HepG2 (cell line): ENCODE measurements around the gene CTBP1. TPM values are rescaled to one million over a fixed set of nuclear protein-coding genes. Genes with fewer than 3 reads are reported as not detected.

ENCODE experiments used
- ATAC-seq: fragments of 200-7000 bp; cut with Tn5 transposase; 3 replicates; pipeline ENCODE4 v1.9.1; 2020; ENCODE audit warnings: mild to moderate bottlenecking, moderate library complexity
- BruUV-seq: library from RNA; stranded (reverse); fragments of 400-500 nt; replicated peaks from 2 replicates; lab custom pipeline; 2021; lab: Mats Ljungman, UMichigan
- CTCF ChIA-PET: fragments of 300-600 bp; formaldehyde crosslinking; extraction: SDS; loops from one replicate; lab custom pipeline; 2021; ENCODE audit warnings: low total read pairs, inconsistent platforms, low intra/inter-chr PET ratio; lab: Yijun Ruan, JAX
- POLR2A ChIA-PET: fragments of 350-600 bp; sonication (Branson Sonifier 250); formaldehyde crosslinking; loops from one replicate; lab custom pipeline; 2020; ENCODE audit warnings: antibody characterized with exemption, inconsistent platforms; lab: Yijun Ruan, JAX
- DNase-seq: peaks from one replicate; pipeline ENCODE4 v3.0.0-alpha.2; 2015; ENCODE audit warnings: low spot score
- FAIRE-seq: peaks from 3 replicates; lab custom pipeline; 2011; peaks lifted over from hg19 to GRCh38; lab: Jason Lieb, UNC
- H2AFZ ChIP-seq: one replicate; pipeline ENCODE4 v1.6.1; 2011; ENCODE audit warnings: low read length, inconsistent platforms
- H3K27ac ChIP-seq: fragments of 300-600 bp; 3 replicates; pipeline ENCODE4 v1.8.0; 2011; ENCODE audit warnings: mixed run types, mild to moderate bottlenecking, mixed read lengths, low read length, inconsistent platforms; ENCODE audit not compliant: insufficient read depth; ENCODE audit errors: extremely low read length
- H3K27me3 ChIP-seq, 2 experiments: fragments of 200-600 bp in 1 of 2; 2 replicates in 1 of 2; 3 replicates in 1 of 2; pipeline versions ENCODE4 v1.6.0 to v1.8.0; 2011; ENCODE audit warnings: low read length in 2 of 2, mild to moderate bottlenecking in 2 of 2, moderate library complexity in 2 of 2, inconsistent platforms in 1 of 2; ENCODE audit not compliant: insufficient read depth in 2 of 2, control insufficient read depth in 1 of 2
- H3K36me3 ChIP-seq, 2 experiments: fragments of 200-600 bp in 1 of 2; replicated peaks in 1 of 2; 2 replicates in 1 of 2; 3 replicates in 1 of 2; pipeline versions ENCODE4 v1.5.1 to v1.8.0; 2011; ENCODE audit warnings: low read length in 2 of 2, inconsistent platforms in 1 of 2; ENCODE audit not compliant: insufficient read depth in 2 of 2, control insufficient read depth in 1 of 2
- H3K4me1 ChIP-seq: 2 replicates; pipeline ENCODE4 v1.5.1; 2012; ENCODE audit warnings: low read length, inconsistent platforms; ENCODE audit not compliant: insufficient read depth
- H3K4me2 ChIP-seq: 2 replicates; pipeline ENCODE4 v1.6.0; 2011; ENCODE audit warnings: low read depth, low read length, inconsistent platforms
- H3K4me3 ChIP-seq, 3 experiments: fragments of 200-600 bp in 1 of 3; sonication (generic), shearing (Covaris generic) in 1 of 3; replicated peaks in 1 of 3; 2 replicates each; pipeline ENCODE4 v1.5.1; 2011 to 2016; ENCODE audit warnings: low read length in 3 of 3, inconsistent platforms in 2 of 3, low read depth in 2 of 3, mild to moderate bottlenecking in 2 of 3, control low read depth in 1 of 3, mixed read lengths in 1 of 3; ENCODE audit not compliant: insufficient read depth in 1 of 3
- H3K79me2 ChIP-seq: one replicate; pipeline ENCODE4 v1.6.1; 2011; ENCODE audit warnings: low read length, inconsistent platforms; ENCODE audit not compliant: insufficient read depth
- H3K9ac ChIP-seq: 2 replicates; pipeline ENCODE4 v1.6.0; 2011; ENCODE audit warnings: mild to moderate bottlenecking, low read depth, low read length, inconsistent platforms; ENCODE audit not compliant: insufficient read depth
- H3K9me3 ChIP-seq: 2 replicates; pipeline ENCODE4 v1.5.1; 2012; ENCODE audit warnings: mild to moderate bottlenecking, low read length
- H4K20me1 ChIP-seq: 2 replicates; pipeline ENCODE4 v1.6.0; 2011; ENCODE audit warnings: inconsistent platforms, mild to moderate bottlenecking, low read length, moderate library complexity; ENCODE audit not compliant: insufficient read depth
- GTF2F1 ChIP-seq: fragments of 150-350 bp; IDR thresholded peaks from 2 replicates; pipeline ENCODE4 v1.6.1; 2014; ENCODE audit warnings: low read length
- HOXA7 ChIP-seq: sonication (generic); formaldehyde crosslinking; IDR thresholded peaks from 2 replicates; pipeline ENCODE4 v1.8.1; 2022; ENCODE audit warnings: mild to moderate bottlenecking, missing genetic modification reagents, moderate library complexity
- KAT7 ChIP-seq: IDR thresholded peaks from 2 replicates; pipeline ENCODE4 v1.6.1; 2018; ENCODE audit warnings: borderline replicate concordance, missing compliant biosample characterization
- KMT2B ChIP-seq: IDR thresholded peaks from 2 replicates; pipeline ENCODE4 v1.6.1; 2016; ENCODE audit warnings: missing genetic modification reagents, missing compliant biosample characterization
- MXI1 ChIP-seq: IDR thresholded peaks from 3 replicates; pipeline ENCODE4 v1.6.1; 2012; ENCODE audit warnings: low read depth, low read length, inconsistent platforms, borderline replicate concordance
- MYC ChIP-seq: sonication (generic); formaldehyde crosslinking; IDR thresholded peaks from 2 replicates; pipeline ENCODE4 v1.9.0; 2021; ENCODE audit warnings: missing genetic modification reagents, borderline replicate concordance
- RBM22 ChIP-seq: fragments of 200-400 bp; formaldehyde crosslinking; optimal IDR thresholded peaks from 2 replicates; pipeline ENCODE3; 2017; ENCODE audit warnings: mild to moderate bottlenecking, low read length, moderate library complexity
- ZNF350 ChIP-seq: sonication (generic); formaldehyde crosslinking; IDR thresholded peaks from 2 replicates; pipeline ENCODE4 v1.4.0; 2020; ENCODE audit warnings: mild to moderate bottlenecking, low read depth, missing genetic modification reagents, borderline replicate concordance
- ZNF557 ChIP-seq: sonication (generic); formaldehyde crosslinking; IDR thresholded peaks from 2 replicates; pipeline ENCODE4 v1.4.0; 2020; ENCODE audit warnings: missing genetic modification reagents
- WGBS: methylation state at CpG from one replicate; pipeline ENCODE4 v1.1.6; 2017; ENCODE audit warnings: low lambda C conversion rate; 5-methylcytosine and 5-hydroxymethylcytosine counted together
- in situ Hi-C: cut with HindIII; loops from 2 replicates; pipeline ENCODE4 v1.10.0; 2017; ENCODE audit warnings: low pct_unique_long_range_greater_than_20kb; ENCODE audit not compliant: extremely low pct_ligation_motif_present
- intact Hi-C: fragments of 100-400 bp; cut with micrococcal nuclease; formaldehyde crosslinking; loops from one replicate; pipeline ENCODE4 v1.10.0; 2022; ENCODE audit not compliant: unreplicated experiment
- polyA plus RNA-seq, 8 experiments: library from polyadenylated mRNA; depleted of rRNA in 3 of 8; stranded (reverse) in 7 of 8; unstranded in 1 of 8; fragments of >200 nt; fragmentation: Illumina TruSeq in 4 of 8; extraction: Trizol in 4 of 8; gene quantifications; 2 replicates each; pipeline versions ENCODE4 v1.2.1 to v1.2.3, GENCODE V29; 2011 to 2016; ENCODE audit warnings: low read depth in 4 of 8, missing spikeins in 1 of 8, mixed read lengths in 1 of 8; ENCODE audit not compliant: insufficient read depth in 1 of 8
- total RNA-seq, 5 experiments: library from RNA; depleted of rRNA; stranded (reverse); fragments of >200 nt; fragmentation: Illumina TruSeq; extraction: Trizol; gene quantifications; 2 replicates each; pipeline ENCODE4 v1.2.3, GENCODE V29; 2016; ENCODE audit warnings: low read depth in 1 of 5
- TF ChIP-seq, protein P1 (sequence below): IDR thresholded peaks from 2 replicates; pipeline ENCODE4 v1.6.1; 2016; ENCODE audit warnings: missing compliant biosample characterization, missing genetic modification reagents, borderline replicate concordance
- TF ChIP-seq, protein P2 (sequence below): sonication (generic); formaldehyde crosslinking; IDR thresholded peaks from 2 replicates; pipeline ENCODE4 v1.5.1; 2020; ENCODE audit warnings: mild to moderate bottlenecking, missing genetic modification reagents, moderate library complexity
- TF ChIP-seq, protein P3 (sequence below): sonication (generic); formaldehyde crosslinking; IDR thresholded peaks from 2 replicates; pipeline ENCODE4 v1.5.0; 2020; ENCODE audit warnings: mild to moderate bottlenecking, missing genetic modification reagents
- TF ChIP-seq, protein P4 (sequence below): sonication (generic); formaldehyde crosslinking; IDR thresholded peaks from 2 replicates; pipeline ENCODE4 v1.8.0; 2022; ENCODE audit warnings: mild to moderate bottlenecking, missing genetic modification reagents

The CTBP1 gene
- total and polyA plus RNA-seq, 2 of the 13 experiments (the other 11 are each of a cell fraction or from before 2014, with no cell fraction given): 78.5 to 112 TPM

DNA sequence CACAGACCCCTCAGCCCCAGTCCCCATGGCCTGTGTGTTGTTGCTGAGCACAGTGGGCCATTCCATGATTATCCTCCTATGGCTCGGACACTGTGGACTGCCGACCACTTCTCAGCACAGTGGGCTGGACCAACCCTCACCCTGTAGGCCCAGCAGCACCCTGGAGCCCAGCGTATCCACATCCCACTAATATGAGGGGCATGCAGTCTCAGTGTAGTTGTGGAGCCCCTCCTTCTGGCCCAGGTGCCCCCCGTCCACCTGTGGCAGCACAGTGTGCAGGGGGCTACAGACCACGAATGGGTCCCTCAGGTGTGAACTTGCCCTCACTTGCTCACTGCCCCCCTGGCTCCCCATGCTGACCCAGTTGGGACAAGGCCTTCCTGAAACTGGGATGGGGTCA is 84.5 kb downstream of the CTBP1 start:
- no peak for FAIRE-seq
- Histone ChIP-seq H4K20me1 (no peaks in the 10 kb centered on the region), H3K4me1 (peaks cover 3% of the 10 kb centered on the region; the same call in 1 of the 2 replicates), H3K36me3 (peaks cover 0 to 3% of the 10 kb centered on the region in 2 experiments; a peak in 2 of 5 replicates), H2AFZ (no peak overlapping the region), H3K4me2 (no peak overlapping the region), H3K27me3 (peaks cover 2 to 6% of the 10 kb centered on the region in 2 experiments; a peak in 3 of 5 replicates), H3K9me3 (no peaks in the 10 kb centered on the region), H3K79me2 (no peaks in the 10 kb centered on the region), H3K4me3 (no peak overlapping the region), H3K27ac (no peak overlapping the region), H3K9ac (no peak overlapping the region)
- DNase-seq: no peak
- intact Hi-C loops (no loop called here), in situ Hi-C loops (no loop called here)
- 44% methylated on average over 5 of the region's 5 CpGs for WGBS
- no peak for ATAC-seq
- BruUV-seq: no TSS peak
- ChIA-PET POLR2A (no interaction called here), CTCF (no interaction called here)
- TF ChIP-seq, protein P1, sequence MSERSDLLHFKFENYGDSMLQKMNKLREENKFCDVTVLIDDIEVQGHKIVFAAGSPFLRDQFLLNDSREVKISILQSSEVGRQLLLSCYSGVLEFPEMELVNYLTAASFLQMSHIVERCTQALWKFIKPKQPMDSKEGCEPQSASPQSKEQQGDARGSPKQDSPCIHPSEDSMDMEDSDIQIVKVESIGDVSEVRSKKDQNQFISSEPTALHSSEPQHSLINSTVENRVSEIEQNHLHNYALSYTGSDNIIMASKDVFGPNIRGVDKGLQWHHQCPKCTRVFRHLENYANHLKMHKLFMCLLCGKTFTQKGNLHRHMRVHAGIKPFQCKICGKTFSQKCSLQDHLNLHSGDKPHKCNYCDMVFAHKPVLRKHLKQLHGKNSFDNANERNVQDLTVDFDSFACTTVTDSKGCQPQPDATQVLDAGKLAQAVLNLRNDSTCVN (CRISPR knock-in tag): no peak
- no peak for TF ChIP-seq ZNF350
- no peak for TF ChIP-seq RBM22
- no peak for TF ChIP-seq MXI1
- no peak for TF ChIP-seq HOXA7 (CRISPR knock-in tag)
- TF ChIP-seq, protein P2, sequence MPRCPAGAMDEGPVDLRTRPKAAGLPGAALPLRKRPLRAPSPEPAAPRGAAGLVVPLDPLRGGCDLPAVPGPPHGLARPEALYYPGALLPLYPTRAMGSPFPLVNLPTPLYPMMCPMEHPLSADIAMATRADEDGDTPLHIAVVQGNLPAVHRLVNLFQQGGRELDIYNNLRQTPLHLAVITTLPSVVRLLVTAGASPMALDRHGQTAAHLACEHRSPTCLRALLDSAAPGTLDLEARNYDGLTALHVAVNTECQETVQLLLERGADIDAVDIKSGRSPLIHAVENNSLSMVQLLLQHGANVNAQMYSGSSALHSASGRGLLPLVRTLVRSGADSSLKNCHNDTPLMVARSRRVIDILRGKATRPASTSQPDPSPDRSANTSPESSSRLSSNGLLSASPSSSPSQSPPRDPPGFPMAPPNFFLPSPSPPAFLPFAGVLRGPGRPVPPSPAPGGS: no peak
- TF ChIP-seq GTF2F1: no peak
- no peak for TF ChIP-seq ZNF557 (CRISPR knock-in tag)
- TF ChIP-seq KAT7 (CRISPR knock-in tag): no peak
- no peak for TF ChIP-seq MYC (CRISPR knock-in tag)
- TF ChIP-seq KMT2B (CRISPR knock-in tag): no peak
- TF ChIP-seq, protein P3, sequence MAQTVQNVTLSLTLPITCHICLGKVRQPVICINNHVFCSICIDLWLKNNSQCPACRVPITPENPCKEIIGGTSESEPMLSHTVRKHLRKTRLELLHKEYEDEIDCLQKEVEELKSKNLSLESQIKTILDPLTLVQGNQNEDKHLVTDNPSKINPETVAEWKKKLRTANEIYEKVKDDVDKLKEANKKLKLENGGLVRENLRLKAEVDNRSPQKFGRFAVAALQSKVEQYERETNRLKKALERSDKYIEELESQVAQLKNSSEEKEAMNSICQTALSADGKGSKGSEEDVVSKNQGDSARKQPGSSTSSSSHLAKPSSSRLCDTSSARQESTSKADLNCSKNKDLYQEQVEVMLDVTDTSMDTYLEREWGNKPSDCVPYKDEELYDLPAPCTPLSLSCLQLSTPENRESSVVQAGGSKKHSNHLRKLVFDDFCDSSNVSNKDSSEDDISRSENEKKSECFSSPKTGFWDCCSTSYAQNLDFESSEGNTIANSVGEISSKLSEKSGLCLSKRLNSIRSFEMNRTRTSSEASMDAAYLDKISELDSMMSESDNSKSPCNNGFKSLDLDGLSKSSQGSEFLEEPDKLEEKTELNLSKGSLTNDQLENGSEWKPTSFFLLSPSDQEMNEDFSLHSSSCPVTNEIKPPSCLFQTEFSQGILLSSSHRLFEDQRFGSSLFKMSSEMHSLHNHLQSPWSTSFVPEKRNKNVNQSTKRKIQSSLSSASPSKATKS (CRISPR knock-in tag): no peak
- TF ChIP-seq, protein P4, sequence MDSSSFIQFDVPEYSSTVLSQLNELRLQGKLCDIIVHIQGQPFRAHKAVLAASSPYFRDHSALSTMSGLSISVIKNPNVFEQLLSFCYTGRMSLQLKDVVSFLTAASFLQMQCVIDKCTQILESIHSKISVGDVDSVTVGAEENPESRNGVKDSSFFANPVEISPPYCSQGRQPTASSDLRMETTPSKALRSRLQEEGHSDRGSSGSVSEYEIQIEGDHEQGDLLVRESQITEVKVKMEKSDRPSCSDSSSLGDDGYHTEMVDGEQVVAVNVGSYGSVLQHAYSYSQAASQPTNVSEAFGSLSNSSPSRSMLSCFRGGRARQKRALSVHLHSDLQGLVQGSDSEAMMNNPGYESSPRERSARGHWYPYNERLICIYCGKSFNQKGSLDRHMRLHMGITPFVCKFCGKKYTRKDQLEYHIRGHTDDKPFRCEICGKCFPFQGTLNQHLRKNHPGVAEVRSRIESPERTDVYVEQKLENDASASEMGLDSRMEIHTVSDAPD (CRISPR knock-in tag): no peak
